Measurements from ENCODE around the gene TEX54. TPM values are rescaled to one million over a fixed set of nuclear protein-coding genes. Genes with fewer than 3 reads are reported as not detected.

TEX54 gene
- total and polyA plus RNA-seq, 2 experiments from 2014 or later, result 1.8 TPM; not detected in 1

- no peak for TF ChIP-seq CTCF (IDR thresholded peaks at IDR 0.05; ENCODE audit: poor library complexity)
- no peak for TF ChIP-seq EZH2phosphoT487 (IDR thresholded peaks at IDR 0.05; ENCODE audit: low read depth, severe bottlenecking, unreplicated experiment)
- TF ChIP-seq EZH2 (IDR thresholded peaks at IDR 0.05; ENCODE audit: borderline replicate concordance), result no peak
- Histone ChIP-seq H3K9me3 (ENCODE audit: low read depth) (no peaks in the 10 kb centered on the region), H3K36me3 (replicated peaks; ENCODE audit: insufficient read depth, low read depth) (peaks cover 4% of the 10 kb centered on the region), H3K9me2 (replicated peaks; ENCODE audit: insufficient read depth) (no peaks in the 10 kb centered on the region), H3K27ac (peak overlapping the region; percentile 43), H3K4me3 (no peak overlapping the region), H3K4me2 (peak overlapping the region; percentile 89), H4K20me1 (ENCODE audit: insufficient read depth, poor library complexity, severe bottlenecking) (peaks cover 21% of the 10 kb centered on the region), H3K4me1 (ENCODE audit: insufficient read depth) (peaks cover 54% of the 10 kb centered on the region), H2AFZ (peak overlapping the region; percentile 9), H3K27me3 (no peaks in the 10 kb centered on the region), H3K79me2 (peaks cover 56% of the 10 kb centered on the region)
- WGBS (ENCODE audit: low lambda C conversion rate, missing lambda C conversion rate), result 37% methylated on average over 7 of the region's 7 CpGs
- no peak for DNase-seq (ENCODE audit: low spot score)
Observed at GRCh38 chr11:62858201-62858600, 25.6 kb upstream of the TEX54 start.

GRCh38 chr11:62857541-62857982, 24.9 kb upstream of the TEX54 start:
- Histone ChIP-seq H3K9me2 (replicated peaks; ENCODE audit: insufficient read depth) (no peaks in the 10 kb centered on the region), H3K27me3 (no peaks in the 10 kb centered on the region), H3K36me3 (replicated peaks; ENCODE audit: insufficient read depth, low read depth) (peaks cover 10% of the 10 kb centered on the region), H3K4me3 (no peak overlapping the region), H3K27ac (peak overlapping the region; percentile 43), H4K20me1 (ENCODE audit: insufficient read depth, poor library complexity, severe bottlenecking) (peaks cover 27% of the 10 kb centered on the region), H3K9me3 (ENCODE audit: low read depth) (no peaks in the 10 kb centered on the region), H3K4me1 (ENCODE audit: insufficient read depth) (peaks cover 56% of the 10 kb centered on the region), H3K4me2 (peak overlapping the region; percentile 89), H3K79me2 (peaks cover 59% of the 10 kb centered on the region), H2AFZ (peak overlapping the region; percentile 9)
- no peak for TF ChIP-seq EZH2 (IDR thresholded peaks at IDR 0.05; ENCODE audit: borderline replicate concordance)
- no peak for TF ChIP-seq CTCF (IDR thresholded peaks at IDR 0.05; ENCODE audit: poor library complexity)
- no peak for TF ChIP-seq EZH2phosphoT487 (IDR thresholded peaks at IDR 0.05; ENCODE audit: low read depth, severe bottlenecking, unreplicated experiment)
- 54% methylated on average over 2 of the region's 2 CpGs for WGBS (ENCODE audit: low lambda C conversion rate, missing lambda C conversion rate)
- DNase-seq (ENCODE audit: low spot score), result no peak

- Histone ChIP-seq H3K9me3 (ENCODE audit: low read depth) (no peaks in the 10 kb centered on the region), H3K9me2 (replicated peaks; ENCODE audit: insufficient read depth) (no peaks in the 10 kb centered on the region), H4K20me1 (ENCODE audit: insufficient read depth, poor library complexity, severe bottlenecking) (peaks cover 28% of the 10 kb centered on the region), H3K36me3 (replicated peaks; ENCODE audit: insufficient read depth, low read depth) (peaks cover 11% of the 10 kb centered on the region), H3K27me3 (no peaks in the 10 kb centered on the region), H2AFZ (peak overlapping the region; percentile 84), H3K79me2 (peaks cover 54% of the 10 kb centered on the region), H3K4me2 (peak overlapping the region; percentile 89), H3K27ac (peak overlapping the region; percentile 80), H3K4me1 (ENCODE audit: insufficient read depth) (peaks cover 55% of the 10 kb centered on the region), H3K4me3 (peak overlapping the region; percentile 8)
- no peak for TF ChIP-seq EZH2 (IDR thresholded peaks at IDR 0.05; ENCODE audit: borderline replicate concordance)
- TF ChIP-seq EZH2phosphoT487 (IDR thresholded peaks at IDR 0.05; ENCODE audit: low read depth, severe bottlenecking, unreplicated experiment), result no peak
- TF ChIP-seq CTCF (IDR thresholded peaks at IDR 0.05; ENCODE audit: poor library complexity), result no peak
- no peak for DNase-seq (ENCODE audit: low spot score)
- WGBS (ENCODE audit: low lambda C conversion rate, missing lambda C conversion rate), result 7% methylated on average over 20 of the region's 20 CpGs
Observed at GRCh38 chr11:62856333-62856895, 23.8 kb upstream of the TEX54 start.
